GM12872 (cell line): ENCODE data around the gene C2orf92.

Experiments
- TF ChIP-seq, protein P1 (sequence below): IDR thresholded peaks from 3 replicates; pipeline ENCODE4 v1.5.1; 2011; ENCODE audit warnings: low read depth, mild to moderate bottlenecking, low read length, moderate library complexity; ENCODE audit not compliant: insufficient read depth

Gene C2orf92

DNA sequence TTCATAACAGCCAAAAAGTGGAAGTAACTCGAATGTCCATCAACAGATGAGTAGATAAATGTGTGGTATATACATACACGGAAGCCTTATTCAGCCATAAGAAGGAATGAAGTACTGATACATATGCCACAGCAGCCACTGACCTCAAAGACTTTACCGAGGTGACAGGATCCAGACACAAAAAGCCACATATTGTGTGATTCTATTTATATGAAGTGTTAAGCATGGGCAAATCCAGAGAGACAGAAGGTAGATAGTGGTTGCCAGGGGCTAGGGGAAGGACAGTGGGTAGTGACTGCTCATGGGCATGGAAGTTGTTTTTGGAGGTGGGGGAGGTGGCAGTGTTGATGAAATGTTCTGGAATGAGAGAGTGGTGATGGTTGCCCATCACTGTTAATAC, 77.8 kb downstream of the C2orf92 start:
- TF ChIP-seq, protein P1, sequence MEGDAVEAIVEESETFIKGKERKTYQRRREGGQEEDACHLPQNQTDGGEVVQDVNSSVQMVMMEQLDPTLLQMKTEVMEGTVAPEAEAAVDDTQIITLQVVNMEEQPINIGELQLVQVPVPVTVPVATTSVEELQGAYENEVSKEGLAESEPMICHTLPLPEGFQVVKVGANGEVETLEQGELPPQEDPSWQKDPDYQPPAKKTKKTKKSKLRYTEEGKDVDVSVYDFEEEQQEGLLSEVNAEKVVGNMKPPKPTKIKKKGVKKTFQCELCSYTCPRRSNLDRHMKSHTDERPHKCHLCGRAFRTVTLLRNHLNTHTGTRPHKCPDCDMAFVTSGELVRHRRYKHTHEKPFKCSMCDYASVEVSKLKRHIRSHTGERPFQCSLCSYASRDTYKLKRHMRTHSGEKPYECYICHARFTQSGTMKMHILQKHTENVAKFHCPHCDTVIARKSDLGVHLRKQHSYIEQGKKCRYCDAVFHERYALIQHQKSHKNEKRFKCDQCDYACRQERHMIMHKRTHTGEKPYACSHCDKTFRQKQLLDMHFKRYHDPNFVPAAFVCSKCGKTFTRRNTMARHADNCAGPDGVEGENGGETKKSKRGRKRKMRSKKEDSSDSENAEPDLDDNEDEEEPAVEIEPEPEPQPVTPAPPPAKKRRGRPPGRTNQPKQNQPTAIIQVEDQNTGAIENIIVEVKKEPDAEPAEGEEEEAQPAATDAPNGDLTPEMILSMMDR, result no peak

- TF ChIP-seq, protein P1, result no peak
These were observed 78.2 kb downstream of the C2orf92 start for GRCh38 chr2:97747716-97748115.

DNA sequence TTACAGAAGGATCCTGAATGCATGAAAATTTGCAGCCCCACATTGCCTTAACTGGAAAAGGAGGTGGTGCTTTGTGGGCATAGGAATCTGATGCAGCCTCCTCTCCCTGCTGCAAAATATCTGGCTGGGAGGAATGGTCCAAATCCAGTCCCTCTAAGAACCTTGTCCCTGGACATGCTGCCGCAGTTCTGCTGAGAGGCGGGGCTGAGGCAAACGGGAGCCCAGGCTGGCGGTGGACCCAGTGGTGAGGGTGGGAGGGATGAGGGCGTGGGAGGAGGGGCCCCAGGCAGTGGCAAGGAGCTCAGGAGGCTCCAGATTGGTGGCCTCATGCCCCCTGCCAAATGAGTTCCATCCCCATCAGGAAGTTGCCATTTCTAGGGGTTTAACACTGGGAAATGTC, 80.1 kb downstream of the C2orf92 start:
- TF ChIP-seq, protein P1, result no peak

- TF ChIP-seq, protein P1, result no peak
These were observed 80.5 kb downstream of the C2orf92 start for GRCh38 chr2:97750017-97750416.

DNA sequence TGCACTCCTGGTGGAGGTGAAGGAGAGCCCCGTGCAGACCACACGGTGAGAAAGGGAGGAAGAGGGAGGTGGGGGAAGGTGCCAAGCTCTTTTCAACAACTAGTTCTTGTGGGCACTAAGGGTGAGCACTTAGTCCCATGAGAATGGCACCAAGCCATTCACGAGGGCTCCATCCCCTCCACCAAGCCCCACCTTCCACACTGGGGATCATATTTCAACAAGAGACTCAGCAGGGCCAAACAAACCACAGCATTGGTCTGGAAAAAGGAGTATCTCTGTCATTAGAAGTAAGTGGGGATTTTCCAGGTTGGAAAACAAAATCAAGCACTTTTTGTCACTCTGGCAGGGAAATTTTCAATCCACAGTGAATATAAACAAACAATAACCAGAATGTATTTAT, 82.2 kb downstream of the C2orf92 start:
- TF ChIP-seq, protein P1, result no peak
